Measurements from ENCODE around the gene TMEM212. TPM values are rescaled to one million over a fixed set of nuclear protein-coding genes. Genes with fewer than 3 reads are reported as not detected.
A peak's percentile ranks its signal among the peaks of the same experiment; 100 is the strongest.
"Not testable (repeated sequence)": the region's sequence is repeated elsewhere in the genome, so short reads cannot be mapped to it uniquely, and the experiment has no call there.

TMEM212 gene
- polyA plus RNA-seq, 4 donors = 0.16 to 0.35 TPM; not detected in 2

- DNase-seq (ENCODE audit: low read depth in 4 of 4, low spot score in 2 of 4) = no peak
Observed at GRCh38 chr3:171850960-171851659, 8.0 kb downstream of the TMEM212 start.

- no peak for DNase-seq (ENCODE audit: low read depth in 4 of 4, low spot score in 2 of 4)
Observed at GRCh38 chr3:171851660-171852058, 8.5 kb downstream of the TMEM212 start.

GRCh38 chr3:171854649-171855305 lies 11.6 kb downstream of the TMEM212 start:
- no peak for DNase-seq (ENCODE audit: low read depth in 4 of 4, low spot score in 2 of 4)

- not testable (repeated sequence) for DNase-seq (ENCODE audit: low read depth in 4 of 4, low spot score in 2 of 4)
Observed at GRCh38 chr3:171858770-171859169, 15.6 kb downstream of the TMEM212 start.

GRCh38 chr3:171860830-171861535 lies 17.8 kb downstream of the TMEM212 start:
- no peak for DNase-seq (ENCODE audit: low read depth in 4 of 4, low spot score in 2 of 4)

- no peak for DNase-seq (ENCODE audit: low read depth in 4 of 4, low spot score in 2 of 4)
Observed at GRCh38 chr3:171862392-171862791, 19.2 kb downstream of the TMEM212 start.

GRCh38 chr3:171862993-171863521 lies 19.9 kb downstream of the TMEM212 start:
- DNase-seq (ENCODE audit: low read depth in 4 of 4, low spot score in 2 of 4) = peak in 2 of 4 donors; percentile 71 to 74

GRCh38 chr3:171863920-171864319 lies 20.8 kb downstream of the TMEM212 start:
- DNase-seq (ENCODE audit: low read depth in 4 of 4, low spot score in 2 of 4) = no peak

GRCh38 chr3:171865191-171865865 lies 22.2 kb downstream of the TMEM212 start:
- DNase-seq (ENCODE audit: low read depth in 4 of 4, low spot score in 2 of 4) = no peak

GRCh38 chr3:171867981-171868380 lies 24.8 kb downstream of the TMEM212 start:
- DNase-seq (ENCODE audit: low read depth in 4 of 4, low spot score in 2 of 4) = no peak

GRCh38 chr3:171871392-171872274 lies 28.5 kb downstream of the TMEM212 start:
- DNase-seq (ENCODE audit: low read depth in 4 of 4, low spot score in 2 of 4) = no peak

- DNase-seq (ENCODE audit: low read depth in 4 of 4, low spot score in 2 of 4) = no peak
Observed at GRCh38 chr3:171873580-171873979, 30.4 kb downstream of the TMEM212 start.

GRCh38 chr3:171874251-171874681 lies 31.1 kb downstream of the TMEM212 start:
- peak in 2 of 4 donors; percentile 61 to 69 for DNase-seq (ENCODE audit: low read depth in 4 of 4, low spot score in 2 of 4)

- no peak for DNase-seq (ENCODE audit: low read depth in 4 of 4, low spot score in 2 of 4)
Observed at GRCh38 chr3:171874879-171875278, 31.7 kb downstream of the TMEM212 start.

GRCh38 chr3:171875923-171876412 lies 32.8 kb downstream of the TMEM212 start:
- DNase-seq (ENCODE audit: low read depth in 4 of 4, low spot score in 2 of 4) = no peak

- DNase-seq (ENCODE audit: low read depth in 4 of 4, low spot score in 2 of 4) = no peak
Observed at GRCh38 chr3:171876680-171877147, 33.6 kb downstream of the TMEM212 start.

GRCh38 chr3:171878461-171879225 lies 35.5 kb downstream of the TMEM212 start:
- no peak for DNase-seq (ENCODE audit: low read depth in 4 of 4, low spot score in 2 of 4)

GRCh38 chr3:171879472-171879871 lies 36.3 kb downstream of the TMEM212 start:
- DNase-seq (ENCODE audit: low read depth in 4 of 4, low spot score in 2 of 4) = no peak

Data from left renal cortex interstitium (tissue), 4 donors.